ENCODE results near the gene RAB40B.
"Not testable (repeated sequence)": the region's sequence is repeated elsewhere in the genome, so short reads cannot be mapped to it uniquely, and the experiment has no call there.

Gene RAB40B, protein sequence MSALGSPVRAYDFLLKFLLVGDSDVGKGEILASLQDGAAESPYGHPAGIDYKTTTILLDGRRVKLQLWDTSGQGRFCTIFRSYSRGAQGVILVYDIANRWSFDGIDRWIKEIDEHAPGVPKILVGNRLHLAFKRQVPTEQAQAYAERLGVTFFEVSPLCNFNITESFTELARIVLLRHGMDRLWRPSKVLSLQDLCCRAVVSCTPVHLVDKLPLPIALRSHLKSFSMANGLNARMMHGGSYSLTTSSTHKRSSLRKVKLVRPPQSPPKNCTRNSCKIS

DNA sequence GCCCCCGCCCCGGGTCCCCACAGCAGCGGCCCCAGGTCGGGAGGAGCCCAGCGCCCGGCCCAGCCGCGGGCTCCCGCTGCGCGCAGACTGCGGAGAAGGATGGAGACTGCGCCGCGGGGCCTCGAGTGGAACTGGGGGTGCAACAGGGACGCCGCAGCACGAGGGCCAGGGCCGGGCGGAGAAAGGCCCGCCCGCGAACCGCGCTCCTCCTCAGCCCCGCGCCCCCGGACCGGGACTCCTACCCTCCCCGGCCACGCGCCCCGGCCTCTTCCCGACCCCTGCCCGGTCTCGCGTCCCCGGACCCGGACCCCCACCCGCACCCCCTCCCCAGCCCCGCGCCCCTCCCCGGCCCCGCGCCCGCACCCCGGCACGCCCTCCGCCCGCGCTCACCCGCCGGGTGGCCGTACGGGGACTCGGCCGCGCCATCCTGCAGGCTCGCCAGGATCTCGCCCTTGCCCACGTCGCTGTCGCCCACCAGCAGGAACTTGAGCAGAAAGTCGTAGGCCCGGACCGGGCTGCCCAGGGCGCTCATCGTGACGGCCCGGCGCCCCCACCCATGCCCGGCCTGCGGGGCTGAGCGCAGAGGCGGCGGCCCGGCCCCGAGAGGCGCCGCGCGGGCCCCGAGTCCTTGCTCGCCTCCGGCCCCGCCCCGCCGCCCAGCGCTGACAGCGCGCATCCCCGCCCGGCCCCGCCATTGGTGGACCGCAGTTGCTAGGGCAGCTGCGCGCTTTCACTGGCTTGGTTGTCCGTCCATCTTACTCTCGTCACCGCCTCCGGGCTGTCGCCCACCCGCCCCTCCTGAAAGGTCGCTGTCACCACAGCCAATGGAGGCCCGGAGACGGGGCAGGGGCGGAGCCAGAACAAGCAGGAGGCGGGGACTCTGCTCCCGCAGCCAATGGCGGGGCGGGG is at the start of gene RAB40B:
Gene RAB40B (minus strand): TSS at position 634 of the 909 bp plus-strand sequence. CDS start 102 bp downstream, at position 532.
- peak; percentile 98 for DNase-seq (ENCODE audit: low spot score)

DNA sequence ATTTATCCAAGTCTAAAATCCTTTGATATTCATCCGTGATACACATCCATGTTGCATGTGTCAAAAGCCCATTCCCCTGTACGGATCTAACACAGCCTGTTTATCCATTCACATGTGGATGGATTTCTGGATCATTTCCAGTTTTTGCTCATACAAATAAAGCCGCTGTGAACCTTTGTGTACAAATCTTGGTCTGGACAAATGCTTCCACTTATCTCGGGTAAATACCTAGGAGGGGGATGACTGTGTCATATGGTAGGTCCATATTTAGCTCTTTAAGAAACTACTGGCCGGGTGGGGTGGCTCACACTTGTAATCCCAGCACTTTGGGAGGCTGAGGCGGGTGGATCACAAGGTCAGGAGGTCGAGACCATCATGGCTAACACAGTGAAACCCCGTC is 47.0 kb upstream of the RAB40B start:
- no peak for DNase-seq (ENCODE audit: low spot score)

DNA sequence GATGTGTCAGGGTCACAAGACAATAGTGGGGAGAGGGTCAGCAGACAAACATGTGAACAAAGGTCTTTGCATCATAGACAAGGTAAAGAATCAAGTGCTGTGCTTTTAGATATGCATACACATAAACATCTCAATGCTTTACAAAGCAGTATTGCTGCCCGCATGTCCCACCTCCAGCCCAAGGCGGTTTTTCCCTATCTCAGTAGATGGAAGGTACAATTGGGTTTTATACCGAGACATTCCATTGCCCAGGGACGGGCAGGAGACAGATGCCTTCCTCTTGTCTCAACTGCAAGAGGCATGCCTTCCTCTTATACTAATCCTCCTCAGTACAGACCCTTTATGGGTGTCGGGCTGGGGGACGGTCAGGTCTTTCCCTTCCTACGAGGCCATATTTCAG is 46.2 kb upstream of the RAB40B start:
- not testable (repeated sequence) for DNase-seq (ENCODE audit: low spot score)

DNA sequence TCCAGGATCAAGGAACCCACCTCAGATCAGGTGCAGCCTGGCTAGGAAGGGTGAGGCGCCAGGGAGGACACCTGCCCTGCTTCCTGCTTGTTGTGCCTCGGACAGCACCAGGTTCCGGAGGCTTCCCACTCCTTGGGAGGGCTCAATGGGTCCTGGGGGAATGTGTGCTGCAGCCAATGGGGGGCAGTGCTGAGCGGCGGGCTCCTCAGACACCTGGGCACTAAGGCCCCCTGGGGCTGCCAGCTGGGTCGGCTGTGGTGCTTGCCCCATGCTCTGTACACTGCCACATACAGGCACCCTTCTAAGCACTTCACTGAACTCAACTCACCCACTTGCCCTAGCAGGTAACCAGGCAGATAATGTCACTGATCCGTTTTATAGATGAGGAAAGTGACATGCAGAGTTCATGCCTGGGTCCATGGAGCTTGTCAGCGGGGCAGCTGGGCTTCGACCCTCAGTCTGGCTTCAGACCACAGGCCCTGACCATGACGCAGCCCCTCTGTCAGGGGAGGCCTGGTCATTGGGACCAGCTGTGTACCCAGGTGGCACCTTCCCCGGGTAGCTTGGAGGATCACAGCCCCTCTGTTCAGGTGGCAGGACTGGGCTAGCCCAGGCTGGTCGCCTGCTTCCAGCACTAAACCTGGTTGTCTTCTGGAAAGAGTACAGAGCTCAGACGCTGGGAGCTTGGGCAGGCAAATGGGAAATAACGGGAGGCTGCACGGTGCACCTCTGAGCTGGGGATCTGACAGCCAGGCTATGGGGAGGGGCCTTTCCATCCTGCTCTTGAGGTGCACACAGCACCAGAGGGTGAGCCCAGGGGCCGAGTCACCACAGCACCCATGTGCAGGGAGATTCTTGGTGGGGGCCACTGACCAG is 45.1 kb upstream of the RAB40B start:
- DNase-seq (ENCODE audit: low spot score) = no peak

DNA sequence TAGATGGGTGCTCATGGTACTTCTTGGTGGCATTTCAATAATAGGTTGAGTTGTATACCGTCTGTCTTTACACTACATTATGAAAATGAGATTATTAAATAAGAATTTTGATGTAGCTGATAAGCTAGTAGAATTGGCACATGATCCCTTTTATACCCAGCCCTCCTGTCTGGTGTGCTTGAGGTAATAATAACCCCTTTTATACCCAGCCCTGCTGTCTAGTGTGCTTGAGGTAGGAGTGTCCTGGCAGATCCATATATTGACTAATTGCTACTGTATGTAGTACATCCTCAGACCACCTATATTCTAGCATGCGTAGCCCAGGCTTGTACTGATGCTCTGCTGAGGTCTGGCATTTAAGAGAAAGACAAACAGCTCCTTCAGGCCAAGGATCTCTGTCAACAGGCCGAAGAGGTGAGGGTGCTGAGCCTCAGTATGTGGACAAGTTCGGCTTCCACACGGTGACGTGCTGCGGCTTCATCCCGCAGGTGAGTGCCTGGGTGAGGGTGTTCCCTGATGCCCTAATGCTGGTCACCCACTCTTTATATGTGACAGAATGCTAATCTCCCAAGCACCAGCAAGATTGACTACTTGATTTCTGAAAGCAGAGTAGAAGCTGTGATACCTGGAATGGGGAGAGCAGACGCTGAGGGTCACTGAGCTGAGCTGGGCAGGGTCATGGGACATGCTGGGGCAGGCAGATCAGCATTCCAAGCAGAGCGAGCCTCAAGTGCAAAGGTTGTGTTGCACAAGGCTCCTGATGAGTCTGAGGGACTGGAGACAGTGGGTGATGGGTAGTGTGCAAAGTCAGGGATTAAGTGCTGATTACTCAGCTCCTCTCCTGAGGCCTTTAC is 42.6 kb upstream of the RAB40B start:
- DNase-seq (ENCODE audit: low spot score) = no peak

DNA sequence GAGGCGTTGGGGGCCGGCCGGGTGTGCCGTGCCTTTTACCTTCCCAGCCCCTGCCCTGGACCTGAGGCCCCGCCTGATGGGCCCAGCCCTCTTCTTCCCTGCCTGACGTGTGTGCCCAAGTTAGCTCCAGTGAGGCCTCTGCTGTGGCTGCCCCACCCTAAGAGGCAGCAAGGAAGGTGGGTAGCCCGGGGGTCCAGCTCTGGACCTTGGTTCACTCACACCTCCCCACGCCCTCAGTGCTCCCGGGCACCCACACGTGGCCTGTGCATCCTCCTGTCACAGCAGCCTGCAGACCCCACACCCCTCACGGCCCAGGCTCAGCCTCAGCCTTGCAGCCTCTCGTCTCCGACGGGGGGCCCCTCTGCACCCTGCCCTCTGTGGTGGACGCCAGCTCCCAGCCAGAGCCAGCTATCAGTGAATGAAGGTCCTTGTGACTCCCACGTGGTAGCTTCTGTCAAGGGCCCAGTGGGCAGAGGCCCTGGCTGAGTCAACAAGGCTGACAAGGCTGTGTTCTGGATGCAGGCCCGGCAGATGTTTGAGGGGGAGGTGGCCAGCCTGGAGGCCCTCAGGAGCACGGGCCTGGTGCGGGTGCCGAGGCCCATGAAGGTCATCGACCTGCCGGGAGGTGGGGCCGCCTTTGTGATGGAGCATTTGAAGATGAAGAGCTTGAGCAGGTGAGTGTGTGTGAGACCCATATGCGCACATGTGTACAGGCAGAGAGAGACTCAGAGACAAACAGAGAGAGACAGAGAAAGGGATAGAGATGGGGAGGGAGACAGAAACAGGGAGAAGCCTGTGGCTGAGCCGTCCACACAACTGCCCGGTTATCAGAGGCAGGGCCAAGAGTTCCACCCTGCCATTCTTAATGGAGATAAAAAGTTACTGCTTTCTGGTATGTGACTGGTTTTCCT is 39.7 kb upstream of the RAB40B start:
- peak; percentile 98 for DNase-seq (ENCODE audit: low spot score)

DNA sequence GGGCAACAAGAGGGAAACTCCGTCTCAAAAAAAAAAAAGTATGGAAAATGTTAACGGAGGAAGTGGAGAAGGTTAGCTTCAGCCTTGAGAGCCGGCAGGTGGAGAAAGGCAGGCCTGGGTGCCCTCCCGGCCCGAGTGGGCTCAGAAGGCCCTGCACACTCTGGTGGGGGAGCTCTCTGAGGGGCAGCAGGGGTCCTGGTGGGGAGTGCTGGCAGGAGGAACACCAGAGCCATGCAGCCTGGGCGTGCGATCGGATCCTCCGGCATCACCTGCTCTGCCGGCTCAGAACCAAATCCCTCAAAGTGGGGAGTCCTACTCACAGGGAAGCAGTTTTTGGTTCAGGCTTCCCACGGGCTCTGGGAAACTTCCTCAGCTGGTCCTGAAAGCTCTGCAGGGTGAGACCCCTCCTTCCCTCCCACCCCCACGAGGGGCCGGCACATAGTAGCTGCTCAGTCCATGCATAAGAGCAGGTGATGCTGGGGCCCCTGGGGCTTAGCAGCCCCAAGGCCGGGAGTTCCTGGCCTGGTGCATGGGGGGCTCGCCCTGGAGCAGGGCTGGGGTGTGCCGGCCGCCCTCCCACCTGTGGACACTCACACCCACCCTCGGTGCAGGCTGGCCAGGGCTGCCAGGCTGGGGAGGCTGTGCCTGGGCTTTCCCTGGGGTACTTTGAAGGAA is 38.1 kb upstream of the RAB40B start:
- DNase-seq (ENCODE audit: low spot score) = no peak

DNA sequence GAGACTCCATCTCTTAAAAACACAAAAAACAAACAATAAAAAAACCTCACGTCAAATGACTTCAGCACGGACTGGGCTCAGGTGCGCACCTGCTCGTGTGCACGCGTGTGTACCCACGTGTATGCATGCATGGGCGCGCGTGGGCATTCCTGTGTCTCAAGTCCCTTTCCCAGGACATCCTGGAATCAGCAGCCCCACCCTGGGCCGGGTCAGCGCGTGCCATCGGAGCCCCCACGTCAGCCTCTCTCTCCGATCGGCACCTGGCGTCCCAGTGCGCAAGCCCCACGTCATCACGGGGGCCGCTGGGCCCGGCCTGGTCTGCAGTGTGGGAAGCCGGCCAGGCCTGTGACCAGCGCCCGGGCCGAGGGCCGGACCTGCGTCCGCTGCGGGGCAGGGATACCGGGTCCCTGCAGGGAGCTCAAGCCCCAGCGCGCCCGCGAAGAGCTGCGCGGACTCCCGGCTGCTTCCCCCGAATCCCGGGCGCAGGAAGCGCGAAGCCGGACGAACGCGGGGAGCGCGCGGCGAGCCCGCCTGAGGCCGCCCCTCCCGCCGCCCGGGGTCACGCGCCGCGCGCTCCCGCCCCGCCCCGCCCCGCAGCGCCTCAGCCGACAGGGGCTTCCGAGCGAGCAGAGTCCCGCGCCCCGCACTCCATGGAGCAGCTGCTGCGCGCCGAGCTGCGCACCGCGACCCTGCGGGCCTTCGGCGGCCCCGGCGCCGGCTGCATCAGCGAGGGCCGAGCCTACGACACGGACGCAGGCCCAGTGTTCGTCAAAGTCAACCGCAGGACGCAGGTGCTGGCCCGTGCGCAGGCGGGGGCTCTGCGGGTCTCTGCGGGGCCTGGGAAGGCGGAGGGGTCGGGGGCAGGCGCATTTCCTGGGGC is 36.7 kb upstream of the RAB40B start, which contains the start of gene FN3K:
Gene FN3K (plus strand): TSS at position 629 of the 880 bp plus-strand sequence. CDS start 22 bp downstream, at position 651.
- DNase-seq (ENCODE audit: low spot score) = peak; percentile 51

DNA sequence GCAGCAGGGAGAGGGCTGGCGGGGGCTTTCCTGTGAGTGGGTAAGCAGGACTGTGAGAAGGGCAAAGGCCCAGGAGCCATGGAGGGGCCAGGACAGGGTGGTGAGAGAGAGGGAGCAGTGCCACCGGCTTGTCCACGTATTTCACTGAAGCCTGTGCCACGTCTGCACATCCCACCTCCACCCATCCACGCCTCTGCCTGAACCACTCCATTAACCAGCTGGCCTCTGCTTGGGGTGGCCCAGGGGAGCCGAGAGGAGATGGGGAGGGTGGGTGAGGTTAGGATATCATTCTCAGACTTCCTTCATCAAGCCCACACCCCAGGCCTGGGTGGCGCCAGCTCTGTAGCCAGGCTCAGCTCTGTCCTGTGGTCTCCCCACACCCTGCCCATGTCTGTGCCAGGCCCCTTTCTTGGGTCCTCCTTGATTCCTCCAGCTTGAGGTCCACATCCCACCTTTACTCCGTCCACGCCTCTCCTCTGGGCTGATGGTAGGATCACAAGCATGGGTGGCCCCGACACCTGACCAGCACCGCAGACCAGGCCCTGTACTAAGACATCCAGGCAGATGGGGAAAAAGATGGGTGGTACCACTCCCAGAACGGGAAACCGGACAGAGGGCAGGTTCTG is 33.7 kb upstream of the RAB40B start:
- DNase-seq (ENCODE audit: low spot score) = no peak

DNA sequence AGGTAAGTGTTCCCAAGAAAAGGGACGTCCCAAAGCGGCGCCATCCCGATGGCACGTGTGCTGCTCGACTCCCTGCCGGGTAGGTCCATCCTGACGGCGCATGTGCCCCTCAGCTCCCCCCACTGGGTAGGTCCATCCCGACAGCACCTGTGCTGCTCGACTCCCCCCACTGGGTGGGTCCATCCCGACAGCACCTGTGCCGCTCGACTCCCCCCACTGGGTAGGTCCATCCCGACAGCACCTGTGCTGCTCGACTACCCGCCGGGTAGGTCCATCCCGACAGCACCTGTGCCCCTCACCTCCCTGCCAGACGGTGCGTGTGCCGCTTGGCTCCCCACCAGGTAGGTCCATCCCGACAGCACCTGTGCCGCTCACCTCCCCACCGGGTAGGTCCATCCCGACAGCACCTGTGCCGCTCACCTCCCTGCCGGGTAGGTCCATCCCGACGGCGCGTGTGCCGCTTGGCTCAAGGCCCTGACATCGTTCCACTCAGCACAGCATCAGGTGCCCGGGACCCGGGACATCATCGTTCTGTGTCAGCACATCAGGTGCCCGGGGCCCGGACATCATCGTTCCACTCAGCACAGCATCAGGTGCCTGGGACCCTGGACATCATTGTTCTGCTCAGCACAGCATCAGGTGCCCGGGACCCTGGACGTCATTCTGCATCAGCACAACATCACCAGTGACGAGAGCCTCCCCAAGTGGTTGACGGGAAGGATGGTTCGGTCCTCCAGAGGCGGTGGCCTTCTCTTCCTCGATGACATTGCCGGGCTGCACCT is 31.2 kb upstream of the RAB40B start:
- DNase-seq (ENCODE audit: low spot score) = no peak

DNA sequence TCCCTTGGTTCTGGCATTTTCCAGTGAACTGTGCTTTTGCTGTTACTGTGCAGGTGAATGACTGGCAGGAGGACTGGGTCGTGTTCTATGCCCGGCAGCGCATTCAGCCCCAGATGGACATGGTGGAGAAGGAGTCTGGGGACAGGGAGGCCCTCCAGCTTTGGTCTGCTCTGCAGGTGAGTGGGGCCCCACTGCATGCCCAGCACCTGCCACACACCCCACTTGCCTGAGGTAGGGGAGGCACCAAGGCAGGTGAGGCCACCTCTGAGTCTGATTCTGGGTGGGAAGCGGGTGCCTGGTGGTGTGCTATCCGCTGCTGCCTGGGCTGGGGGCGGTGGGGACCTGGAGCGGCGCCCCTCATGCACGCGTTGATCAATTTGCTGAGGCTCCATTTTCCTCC is 27.9 kb upstream of the RAB40B start:
- no peak for DNase-seq (ENCODE audit: low spot score)

DNA sequence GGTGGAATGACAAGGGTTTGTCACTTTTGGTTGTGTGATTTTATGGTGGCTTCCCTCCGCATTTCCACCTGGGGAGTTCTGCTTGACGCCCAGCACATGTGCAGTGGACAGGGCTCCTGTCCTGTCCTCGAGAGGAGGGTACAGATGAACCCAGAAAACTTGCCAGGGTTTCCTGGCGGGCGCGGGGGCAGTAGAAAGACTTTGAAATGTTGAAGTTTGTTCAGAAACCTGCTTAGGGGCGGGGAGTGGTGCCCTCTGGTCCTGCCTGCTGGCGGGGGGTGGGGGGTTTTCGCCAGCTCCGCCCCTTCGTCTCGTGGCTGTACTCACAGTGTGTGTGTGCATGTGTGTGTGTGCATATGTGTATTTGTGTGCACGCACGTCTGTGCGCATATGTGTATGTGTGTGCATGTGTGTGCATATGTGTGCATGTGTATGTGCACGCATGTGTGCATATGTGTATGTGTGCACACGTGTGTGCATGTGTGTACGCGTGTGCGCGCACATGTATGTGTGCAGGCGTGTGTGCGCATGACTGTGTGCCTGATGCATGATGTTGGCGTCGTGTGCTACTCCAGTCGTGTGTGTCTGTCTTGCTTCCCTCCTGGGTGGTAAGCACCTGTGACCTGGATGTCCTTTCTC is 24.8 kb upstream of the RAB40B start:
- DNase-seq (ENCODE audit: low spot score) = no peak

DNA sequence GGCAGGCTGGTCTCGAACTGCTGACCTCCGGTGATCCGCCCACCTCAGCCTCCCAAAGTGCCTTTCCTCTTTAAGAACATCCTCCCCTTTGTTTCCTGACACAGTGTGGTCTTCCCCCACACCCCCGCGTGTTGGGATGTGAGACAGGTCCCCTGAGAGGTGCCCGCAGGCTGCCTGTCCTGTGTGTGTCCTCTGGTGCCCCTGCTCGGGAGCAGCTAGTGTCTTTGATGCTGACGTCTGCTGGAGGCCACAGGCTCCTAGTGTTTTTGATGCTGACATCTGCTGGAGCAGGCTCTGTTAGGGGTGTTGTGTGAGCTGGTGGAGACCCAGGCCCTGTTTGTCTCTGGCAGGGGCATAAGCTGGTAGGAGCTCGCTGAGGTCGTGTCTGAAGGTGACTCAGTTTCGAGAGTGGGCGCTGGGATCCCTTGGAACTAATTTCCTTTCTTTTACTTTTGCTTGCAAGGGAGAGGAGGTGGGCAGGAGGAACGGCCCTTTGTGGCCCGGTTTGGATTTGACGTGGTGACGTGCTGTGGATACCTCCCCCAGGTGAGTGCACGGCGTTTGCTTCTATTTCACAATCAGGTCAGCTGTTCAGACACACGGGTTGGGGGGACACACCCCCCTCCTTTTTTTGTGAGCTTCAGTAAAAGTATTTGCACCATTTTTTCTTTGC is 24.0 kb upstream of the RAB40B start:
- no peak for DNase-seq (ENCODE audit: low spot score)

DNA sequence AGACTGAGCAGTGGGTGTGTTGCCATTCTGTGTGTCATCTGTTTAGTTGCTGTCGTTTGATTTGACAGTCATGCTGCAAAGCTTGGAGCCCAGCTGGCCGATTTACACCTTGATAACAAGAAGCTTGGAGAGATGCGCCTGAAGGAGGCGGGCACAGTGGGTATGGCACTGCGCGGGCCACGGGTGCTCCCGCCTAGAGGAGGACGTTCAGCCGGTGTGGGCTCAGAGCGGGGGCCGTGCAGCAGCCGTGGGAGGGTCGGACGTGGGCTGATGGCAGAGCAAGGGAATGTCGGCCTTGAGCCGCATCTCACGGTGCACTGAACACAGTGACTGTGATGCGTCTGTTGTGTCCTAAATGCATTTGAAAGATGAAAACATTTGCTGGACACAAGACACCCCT is 21.7 kb upstream of the RAB40B start:
- no peak for DNase-seq (ENCODE audit: low spot score)

DNA sequence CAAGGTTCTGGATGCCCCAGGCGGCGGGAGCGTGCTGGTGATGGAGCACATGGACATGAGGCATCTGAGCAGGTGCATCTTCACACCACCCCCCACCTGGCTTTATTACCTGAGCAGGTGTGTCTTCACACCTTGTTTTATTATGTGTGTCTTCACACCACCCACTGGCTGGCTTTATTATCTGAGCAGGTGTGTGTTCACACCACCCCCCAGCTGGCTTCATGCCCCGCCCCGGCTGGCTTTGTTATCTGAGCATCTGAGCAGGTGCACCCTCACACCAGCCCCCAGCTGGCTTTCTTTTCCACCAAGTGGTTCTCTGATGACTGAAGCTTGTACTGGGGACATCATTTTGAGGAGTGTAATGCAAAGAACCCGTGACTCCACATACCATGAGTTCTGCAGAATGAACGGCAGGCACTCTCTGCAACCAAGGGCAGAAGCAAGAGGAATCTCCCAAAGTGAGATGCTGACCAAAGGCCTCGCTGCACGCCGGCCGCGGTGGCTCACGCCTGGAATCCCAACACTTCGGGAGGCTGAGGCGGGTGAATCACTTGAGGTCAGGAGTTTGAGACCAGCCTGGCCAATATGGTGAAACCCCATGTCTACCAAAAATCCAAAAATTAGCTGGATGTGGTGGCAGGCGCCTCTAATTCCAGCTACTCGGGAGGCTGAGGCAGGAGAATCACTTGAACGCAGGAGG is 20.6 kb upstream of the RAB40B start:
- no peak for DNase-seq (ENCODE audit: low spot score)
